ENCODE measurements around the gene KCNJ6.

DNA sequence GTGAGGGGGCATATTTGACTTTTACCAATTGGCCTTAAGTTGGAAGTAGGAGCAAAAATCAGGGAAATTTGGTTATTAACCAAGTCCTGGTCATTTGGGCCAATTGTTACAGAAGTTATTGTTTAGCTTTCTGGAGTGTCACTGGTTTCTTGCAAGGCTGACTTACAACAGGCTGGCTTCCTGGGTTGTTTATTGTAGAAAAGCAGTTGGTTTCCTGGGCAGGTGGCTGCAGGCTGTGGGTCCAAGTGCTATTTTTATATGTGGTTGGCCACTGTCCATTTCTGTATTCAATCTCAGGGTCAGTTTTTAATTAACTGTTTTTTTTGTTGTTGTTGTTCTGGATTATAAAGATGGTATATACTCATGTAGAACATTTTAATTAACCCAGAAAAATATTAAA lies 174.1 kb downstream of the KCNJ6 start:
- TF ChIP-seq TAF1 (IDR thresholded peaks at IDR 0.05; ENCODE audit: low read depth, low read length) (no peak), SPI1 (IDR thresholded peaks at IDR 0.05; ENCODE audit: low read depth, low read length) (no peak)

Data from GM12891 (cell line).